Mesendoderm (in vitro differentiated cells): ENCODE results near the gene XCL2.

Experiments
- DNase-seq: peaks from one replicate; pipeline ENCODE4 v3.0.0; 2013
- H2AK5ac ChIP-seq: 2 replicates; pipeline ENCODE4 v1.6.1; 2013; ENCODE audit warnings: low read length, inconsistent platforms
- H2BK120ac ChIP-seq: 2 replicates; pipeline ENCODE4 v1.6.1; 2013; ENCODE audit warnings: low read depth, mild to moderate bottlenecking, low read length, moderate library complexity, mixed read lengths
- H2BK15ac ChIP-seq: replicated peaks from 2 replicates; pipeline ENCODE4 v1.6.1; 2013; ENCODE audit warnings: low read depth, mild to moderate bottlenecking, moderate library complexity
- H2BK5ac ChIP-seq: 2 replicates; pipeline ENCODE4 v1.6.1; 2013; ENCODE audit warnings: low read length, inconsistent platforms
- H3K18ac ChIP-seq: 2 replicates; pipeline ENCODE4 v1.6.1; 2013; ENCODE audit warnings: mild to moderate bottlenecking, low read length, mixed read lengths
- H3K23ac ChIP-seq: one replicate; pipeline ENCODE4 v1.6.1; 2013; ENCODE audit warnings: low read length
- H3K27ac ChIP-seq: 2 replicates; pipeline ENCODE4 v1.5.1; 2013; ENCODE audit warnings: low read depth, mild to moderate bottlenecking, inconsistent platforms, low read length, moderate library complexity
- H3K27me3 ChIP-seq: 2 replicates; pipeline ENCODE4 v1.6.1; 2013; ENCODE audit warnings: low read length, control low read depth, mild to moderate bottlenecking, inconsistent platforms; ENCODE audit not compliant: insufficient read depth, poor library complexity
- H3K36me3 ChIP-seq: 2 replicates; pipeline ENCODE4 v1.6.1; 2013; ENCODE audit warnings: low read length, inconsistent platforms; ENCODE audit not compliant: control insufficient read depth, insufficient read depth
- H3K4ac ChIP-seq: one replicate; pipeline ENCODE4 v1.6.1; 2013; ENCODE audit warnings: low read depth, mild to moderate bottlenecking, low read length, moderate library complexity
- H3K4me1 ChIP-seq: 2 replicates; pipeline ENCODE4 v1.6.1; 2013; ENCODE audit warnings: low read depth, low read length, inconsistent platforms; ENCODE audit not compliant: control insufficient read depth
- H3K4me2 ChIP-seq: 2 replicates; pipeline ENCODE4 v1.6.1; 2013; ENCODE audit warnings: low read length
- H3K4me3 ChIP-seq: 2 replicates; pipeline ENCODE4 v1.5.1; 2013; ENCODE audit warnings: mild to moderate bottlenecking, low read length
- H3K56ac ChIP-seq: one replicate; pipeline ENCODE4 v1.6.1; 2013; ENCODE audit warnings: low read length
- H3K79me1 ChIP-seq: 2 replicates; pipeline ENCODE4 v1.6.1; 2013; ENCODE audit warnings: low read length, inconsistent platforms
- H3K79me2 ChIP-seq: 2 replicates; pipeline ENCODE4 v1.6.1; 2013; ENCODE audit warnings: mild to moderate bottlenecking, low read length; ENCODE audit not compliant: control insufficient read depth, insufficient read depth
- H3K9ac ChIP-seq: 2 replicates; pipeline ENCODE4 v1.6.1; 2013; ENCODE audit warnings: low read length, inconsistent platforms
- H4K5ac ChIP-seq: one replicate; pipeline ENCODE4 v1.6.1; 2013; ENCODE audit warnings: low read length
- H4K8ac ChIP-seq: one replicate; pipeline ENCODE4 v1.6.1; 2013; ENCODE audit warnings: low read depth, mild to moderate bottlenecking, control low read depth, low read length, moderate library complexity
- WGBS: extraction: QIAGEN DNeasy Blood & Tissue Kit; methylation state at CpG from one replicate; pipeline ENCODE4 v1.1.7; 2013; ENCODE audit warnings: low lambda C conversion rate, missing lambda C conversion rate; ENCODE audit not compliant: insufficient coverage; ENCODE audit errors: extremely low coverage; 5-methylcytosine and 5-hydroxymethylcytosine counted together

Gene XCL2

GRCh38 chr1:168498159-168498631, 45.6 kb downstream of the XCL2 start:
- Histone ChIP-seq H2BK15ac (no peak overlapping the region), H3K18ac (no peak overlapping the region), H3K36me3 (no peaks in the 10 kb centered on the region), H3K79me1 (no peaks in the 10 kb centered on the region), H3K56ac (no peak overlapping the region), H3K79me2 (no peaks in the 10 kb centered on the region), H4K8ac (no peak overlapping the region), H2BK5ac (no peak overlapping the region), H3K4me3 (no peak overlapping the region), H2BK120ac (no peak overlapping the region), H3K4me1 (no peaks in the 10 kb centered on the region), H4K5ac (no peak overlapping the region), H3K4ac (no peak overlapping the region), H2AK5ac (no peak overlapping the region), H3K4me2 (no peak overlapping the region), H3K27ac (no peak overlapping the region), H3K27me3 (no peaks in the 10 kb centered on the region), H3K23ac (no peak overlapping the region), H3K9ac (no peak overlapping the region)
- no peak for DNase-seq
- WGBS, result no CpG with 5 or more reads among the region's 2 CpGs

- Histone ChIP-seq H4K8ac (no peak overlapping the region), H3K56ac (no peak overlapping the region), H3K4ac (no peak overlapping the region), H3K18ac (no peak overlapping the region), H3K4me1 (no peaks in the 10 kb centered on the region), H3K79me1 (no peaks in the 10 kb centered on the region), H3K36me3 (no peaks in the 10 kb centered on the region), H2BK5ac (no peak overlapping the region), H3K79me2 (no peaks in the 10 kb centered on the region), H3K23ac (no peak overlapping the region), H3K9ac (no peak overlapping the region), H2BK15ac (no peak overlapping the region), H3K27ac (no peak overlapping the region), H3K4me2 (no peak overlapping the region), H4K5ac (no peak overlapping the region), H3K27me3 (no peaks in the 10 kb centered on the region), H2AK5ac (no peak overlapping the region), H2BK120ac (no peak overlapping the region), H3K4me3 (no peak overlapping the region)
- no peak for DNase-seq
- no CpG with 5 or more reads among the region's 3 CpGs for WGBS
Measured at GRCh38 chr1:168497376-168497950, 46.3 kb downstream of the XCL2 start.

GRCh38 chr1:168491527-168492164, 52.2 kb downstream of the XCL2 start:
- Histone ChIP-seq H3K9ac (no peak overlapping the region), H3K23ac (no peak overlapping the region), H3K36me3 (no peaks in the 10 kb centered on the region), H3K79me1 (no peaks in the 10 kb centered on the region), H3K18ac (no peak overlapping the region), H3K27me3 (no peaks in the 10 kb centered on the region), H2BK15ac (no peak overlapping the region), H2BK5ac (no peak overlapping the region), H3K4me2 (no peak overlapping the region), H3K4me3 (no peak overlapping the region), H2BK120ac (no peak overlapping the region), H3K4ac (no peak overlapping the region), H3K4me1 (no peaks in the 10 kb centered on the region), H3K27ac (no peak overlapping the region), H4K8ac (no peak overlapping the region), H3K56ac (no peak overlapping the region), H4K5ac (no peak overlapping the region), H3K79me2 (no peaks in the 10 kb centered on the region), H2AK5ac (no peak overlapping the region)
- WGBS, result no CpG with 5 or more reads among the region's 1 CpG
- no peak for DNase-seq
